Fibroblast of mammary gland (primary cell): ENCODE measurements around the gene IL1RAPL1.
A peak's percentile ranks its signal among the peaks of the same experiment; 100 is the strongest.

Experiments used
- DNase-seq: peaks from one replicate; pipeline ENCODE4 v3.0.0-alpha.2; 2010; ENCODE audit warnings: low read depth
- H3K4me3 ChIP-seq: 2 replicates; pipeline ENCODE4 v1.5.1; 2011; ENCODE audit warnings: low read depth, mild to moderate bottlenecking, low read length, moderate library complexity; ENCODE audit not compliant: control insufficient read depth
- TF ChIP-seq, protein P1 (sequence below): conservative IDR thresholded peaks from 2 replicates; pipeline ENCODE4 v1.5.1; 2011; ENCODE audit warnings: low read depth, low read length, inconsistent platforms; ENCODE audit not compliant: control insufficient read depth, insufficient read depth

The IL1RAPL1 gene

DNA sequence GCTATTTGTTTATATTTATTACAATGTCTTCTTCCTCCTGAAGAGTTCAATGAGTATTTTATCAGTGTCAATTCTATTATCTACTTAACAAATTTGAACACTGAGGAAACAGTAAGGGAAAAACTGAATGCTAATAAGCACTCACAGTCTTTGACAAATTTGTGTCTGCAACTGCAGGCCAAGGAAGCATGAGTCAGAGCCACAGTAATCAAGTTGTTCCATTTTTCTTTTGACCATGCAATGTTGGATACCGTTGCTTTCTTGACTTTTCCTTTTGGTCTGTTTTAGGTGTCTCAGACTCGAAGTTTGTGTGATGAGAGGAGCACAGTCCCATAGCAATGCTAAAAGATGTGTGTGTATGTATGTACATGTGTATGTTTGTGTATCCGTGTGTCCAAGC, 359.6 kb downstream of the IL1RAPL1 start:
- DNase-seq: no peak
- TF ChIP-seq, protein P1, sequence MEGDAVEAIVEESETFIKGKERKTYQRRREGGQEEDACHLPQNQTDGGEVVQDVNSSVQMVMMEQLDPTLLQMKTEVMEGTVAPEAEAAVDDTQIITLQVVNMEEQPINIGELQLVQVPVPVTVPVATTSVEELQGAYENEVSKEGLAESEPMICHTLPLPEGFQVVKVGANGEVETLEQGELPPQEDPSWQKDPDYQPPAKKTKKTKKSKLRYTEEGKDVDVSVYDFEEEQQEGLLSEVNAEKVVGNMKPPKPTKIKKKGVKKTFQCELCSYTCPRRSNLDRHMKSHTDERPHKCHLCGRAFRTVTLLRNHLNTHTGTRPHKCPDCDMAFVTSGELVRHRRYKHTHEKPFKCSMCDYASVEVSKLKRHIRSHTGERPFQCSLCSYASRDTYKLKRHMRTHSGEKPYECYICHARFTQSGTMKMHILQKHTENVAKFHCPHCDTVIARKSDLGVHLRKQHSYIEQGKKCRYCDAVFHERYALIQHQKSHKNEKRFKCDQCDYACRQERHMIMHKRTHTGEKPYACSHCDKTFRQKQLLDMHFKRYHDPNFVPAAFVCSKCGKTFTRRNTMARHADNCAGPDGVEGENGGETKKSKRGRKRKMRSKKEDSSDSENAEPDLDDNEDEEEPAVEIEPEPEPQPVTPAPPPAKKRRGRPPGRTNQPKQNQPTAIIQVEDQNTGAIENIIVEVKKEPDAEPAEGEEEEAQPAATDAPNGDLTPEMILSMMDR: no peak
- H3K4me3 ChIP-seq: no peak overlapping the region

DNA sequence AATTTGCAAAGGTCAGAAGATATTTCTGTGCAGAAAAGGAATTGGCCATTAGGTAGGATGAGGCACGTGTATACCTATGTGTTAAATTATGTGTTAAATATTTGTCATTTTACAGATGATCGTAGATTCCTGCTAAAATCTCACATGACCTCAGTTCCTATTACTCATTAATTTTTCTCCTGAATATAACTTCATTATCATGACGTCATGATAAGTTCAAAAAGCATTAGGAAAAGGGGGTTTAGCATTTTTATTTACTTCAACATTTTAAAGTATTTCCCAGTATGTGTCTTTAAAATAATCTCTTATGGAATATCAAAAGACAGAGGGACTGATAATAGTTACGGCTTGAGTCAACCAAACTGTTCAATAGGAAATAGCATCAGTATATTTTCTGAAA, 372.8 kb downstream of the IL1RAPL1 start:
- TF ChIP-seq, protein P1: no peak
- H3K4me3 ChIP-seq: no peak overlapping the region
- no peak for DNase-seq

DNA sequence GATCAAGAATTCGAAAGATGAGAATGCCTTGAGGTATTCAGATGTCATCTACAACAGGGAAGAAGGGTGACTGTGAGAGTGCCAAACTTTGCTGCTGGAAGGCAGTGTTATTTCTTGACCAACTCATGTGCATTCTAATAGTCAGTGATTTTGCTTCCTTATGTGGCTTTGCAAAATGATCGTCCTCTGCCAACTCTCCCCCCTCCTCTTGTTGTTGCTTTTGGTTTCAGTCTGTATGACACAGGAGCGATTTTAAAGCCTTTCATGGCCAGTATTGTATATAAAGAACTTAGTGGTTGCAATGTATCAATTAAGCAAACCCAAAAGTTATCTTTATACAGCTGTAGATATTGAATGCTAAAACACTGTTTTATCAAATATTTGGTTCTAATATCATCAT, 379.1 kb downstream of the IL1RAPL1 start:
- TF ChIP-seq, protein P1: no peak
- DNase-seq: no peak
- no peak overlapping the region for H3K4me3 ChIP-seq

DNA sequence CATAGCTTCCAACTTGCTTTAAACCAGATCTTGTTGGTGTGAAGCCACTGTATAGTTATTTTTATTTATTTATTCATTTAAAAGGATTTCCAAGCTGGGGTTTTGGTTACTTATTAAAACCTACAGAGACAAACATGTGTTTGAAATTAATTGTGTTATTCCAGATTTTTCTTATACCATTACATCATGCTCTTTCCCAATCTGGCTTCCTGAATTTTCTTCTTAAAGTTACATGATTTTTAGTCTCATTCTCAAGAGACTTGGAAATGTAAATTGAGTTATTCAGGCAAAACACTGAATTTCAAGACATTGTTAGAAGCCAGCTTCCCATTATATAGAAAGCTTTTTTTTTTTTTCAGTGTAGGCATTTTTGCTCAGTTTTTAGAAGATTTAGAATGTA, 381.9 kb downstream of the IL1RAPL1 start:
- DNase-seq: peak; percentile 1
- TF ChIP-seq, protein P1: no peak
- no peak overlapping the region for H3K4me3 ChIP-seq

DNA sequence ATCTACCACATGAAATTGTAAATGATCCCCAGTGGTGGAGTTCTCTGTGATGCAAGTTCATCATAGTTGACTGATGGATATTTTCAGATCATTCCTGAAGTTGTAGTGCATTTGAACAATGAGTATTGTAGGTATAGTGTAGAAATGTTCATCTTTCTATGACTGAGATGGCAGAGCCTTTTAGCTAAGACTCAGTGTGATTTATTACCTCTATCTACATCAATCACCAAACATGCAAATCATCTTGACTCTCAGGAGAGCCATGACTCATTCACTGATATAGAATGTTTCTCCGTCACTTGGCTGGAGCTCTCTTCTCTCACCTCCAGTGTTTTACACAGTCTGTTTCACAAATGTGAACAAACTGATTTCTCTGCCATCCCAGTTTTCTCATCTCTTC, 392.6 kb downstream of the IL1RAPL1 start:
- no peak for DNase-seq
- TF ChIP-seq, protein P1: no peak
- no peak overlapping the region for H3K4me3 ChIP-seq

DNA sequence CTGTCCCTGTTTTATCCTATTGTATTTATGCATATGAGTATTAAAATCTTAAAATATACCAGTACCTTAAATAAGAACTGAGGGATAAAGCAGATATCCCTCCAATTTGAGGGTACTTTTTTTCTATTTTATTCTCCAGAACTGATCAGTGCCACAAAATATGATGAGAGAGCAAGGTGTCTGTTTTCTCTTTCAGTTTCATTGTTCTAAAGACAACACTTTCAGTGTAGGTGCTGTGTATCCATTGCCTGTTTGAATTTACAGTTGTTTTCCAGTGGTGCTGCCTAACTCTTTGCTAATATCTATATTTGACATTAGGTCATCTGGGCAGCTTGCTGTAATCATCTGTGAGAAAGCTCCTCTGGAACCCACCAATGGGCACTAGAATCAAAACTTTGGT, 394.7 kb downstream of the IL1RAPL1 start:
- TF ChIP-seq, protein P1: no peak
- H3K4me3 ChIP-seq: no peak overlapping the region

DNA sequence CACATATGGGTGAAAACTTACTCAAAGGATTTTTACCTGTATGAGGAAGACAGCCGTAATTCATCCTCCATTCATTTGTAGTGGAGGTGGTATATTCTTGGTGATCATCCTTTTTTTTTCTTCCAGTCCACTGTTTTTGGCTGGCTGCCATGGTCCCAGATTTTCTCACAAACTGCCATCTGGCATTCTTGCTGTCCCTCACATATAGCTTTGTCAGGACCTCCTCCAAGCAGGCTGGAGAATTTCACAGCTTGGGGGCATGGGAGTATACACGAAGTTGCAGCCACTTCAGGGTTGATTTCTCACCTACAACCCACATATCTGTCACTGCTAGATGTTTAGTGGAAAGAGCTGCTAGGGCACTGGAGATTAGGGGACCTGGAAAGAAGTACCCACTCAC, 401.0 kb downstream of the IL1RAPL1 start:
- DNase-seq: no peak
- TF ChIP-seq, protein P1: no peak
- H3K4me3 ChIP-seq: no peak overlapping the region

More for the DNA sequence above, 394.7 kb downstream of the IL1RAPL1 start:
- no peak for DNase-seq
